H4 (cell line): ENCODE measurements around the gene C1orf210. TPM values are rescaled to one million over a fixed set of nuclear protein-coding genes. Genes with fewer than 3 reads are reported as not detected.

Experiments used
- DNase-seq: peaks from one replicate; pipeline ENCODE4 v3.0.0-alpha.2; 2015; ENCODE audit warnings: low spot score
- total RNA-seq: library from RNA; depleted of rRNA; stranded (reverse); fragments of >200 nt; shearing (Covaris generic); gene quantifications from 2 replicates; pipeline ENCODE4 v1.2.3, GENCODE V29; 2014; rRNA removed

Gene C1orf210
- not detected in 2 replicates for total RNA-seq

DNA sequence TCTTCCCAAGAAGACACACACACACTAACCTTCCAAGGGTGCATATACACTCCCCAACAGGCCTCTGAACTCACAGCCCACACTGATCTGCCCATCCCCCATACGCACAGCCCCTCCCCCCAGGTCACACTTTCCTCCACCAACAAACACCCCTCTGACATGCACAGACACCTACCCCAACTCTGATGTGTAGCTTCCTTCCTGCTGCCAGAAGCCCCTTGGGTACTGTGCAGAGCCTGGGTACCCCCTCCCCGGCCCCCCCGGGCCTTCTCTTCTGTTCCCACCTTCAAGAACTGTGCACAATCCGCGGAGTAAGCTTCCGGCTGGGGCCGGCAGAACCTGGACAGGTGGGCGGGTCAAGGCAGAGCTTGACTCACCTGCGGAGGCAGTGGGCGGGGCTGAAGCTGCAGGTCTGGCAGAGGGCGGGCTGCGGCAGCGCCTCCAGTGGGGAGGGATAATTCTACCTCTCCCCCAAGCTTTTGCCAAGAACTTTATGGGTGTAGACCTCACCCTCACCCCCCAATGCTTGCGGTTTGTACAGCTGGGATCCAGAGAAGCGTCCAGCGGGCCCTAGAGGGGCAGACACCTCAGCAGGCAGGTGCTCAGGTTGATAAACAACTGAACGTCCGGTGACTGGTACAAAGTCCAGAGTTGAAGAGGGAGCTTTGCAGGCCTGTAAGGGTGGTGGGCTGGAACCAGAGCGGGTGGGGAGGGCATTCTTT lies at the start of gene C1orf210:
Gene C1orf210, minus strand, starts transcription at position 313 of the 722 bp plus-strand sequence. CDS start 2,311 bp downstream, outside the sequence.
- no peak for DNase-seq

- no peak for DNase-seq
These were observed 49.2 kb upstream of the C1orf210 start for GRCh38 chr1:43334453-43335205.

- DNase-seq, result no peak
These were observed 46.3 kb upstream of the C1orf210 start for GRCh38 chr1:43331688-43332087.

- peak; percentile 74 for DNase-seq
These were observed 44.8 kb upstream of the C1orf210 start for GRCh38 chr1:43329995-43330751.

DNA sequence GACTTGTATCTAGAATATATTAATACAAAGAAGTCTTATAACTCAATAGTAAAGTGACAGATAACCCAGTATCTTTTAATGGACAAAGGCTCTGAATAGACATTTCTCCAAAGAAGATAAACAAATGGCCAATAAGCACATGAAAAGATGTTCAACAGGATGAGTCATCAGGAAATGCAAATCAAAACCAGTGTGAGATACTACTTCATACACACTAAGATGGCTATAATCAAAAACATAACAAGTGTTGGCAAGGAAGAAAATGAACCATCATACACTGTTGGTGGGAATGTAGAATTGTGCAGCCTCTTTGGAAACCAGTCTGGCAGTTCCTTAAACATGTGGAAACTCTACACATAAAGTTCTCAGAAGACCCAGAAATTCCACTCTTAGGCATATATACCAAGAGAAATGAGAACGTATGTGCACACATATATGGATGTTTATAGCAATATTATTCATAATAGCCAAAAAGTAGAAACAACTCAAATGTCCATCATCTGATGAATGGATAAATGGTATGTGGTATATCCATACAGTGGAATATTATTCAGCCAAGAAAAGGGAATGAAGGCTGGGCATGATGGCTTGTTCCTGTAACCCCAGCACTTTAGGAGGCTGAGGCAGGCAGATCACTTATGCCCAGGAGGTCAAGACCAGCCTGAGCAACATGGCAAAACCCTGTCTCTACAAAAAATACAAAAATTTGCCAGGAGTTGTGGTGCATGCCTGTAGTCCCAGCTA lies 42.3 kb upstream of the C1orf210 start:
- no peak for DNase-seq

DNA sequence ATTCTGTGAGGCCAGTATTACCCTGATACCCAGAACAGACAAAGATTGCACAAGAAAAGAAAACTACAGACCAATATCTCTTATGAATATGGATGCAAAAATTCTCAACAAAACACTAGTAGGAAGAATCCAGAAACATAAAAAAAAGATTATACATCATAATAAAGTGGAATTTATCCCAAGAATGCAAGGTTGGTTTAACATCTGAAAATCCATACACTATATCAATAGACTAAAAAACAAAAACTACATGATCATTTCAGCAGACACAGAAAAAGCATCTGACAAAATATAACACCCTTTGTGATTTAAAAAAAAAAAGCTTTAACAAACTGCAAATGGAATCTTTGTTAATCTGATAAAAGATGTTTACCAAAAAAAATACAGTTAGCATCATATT lies 40.0 kb upstream of the C1orf210 start:
- DNase-seq, result no peak

DNA sequence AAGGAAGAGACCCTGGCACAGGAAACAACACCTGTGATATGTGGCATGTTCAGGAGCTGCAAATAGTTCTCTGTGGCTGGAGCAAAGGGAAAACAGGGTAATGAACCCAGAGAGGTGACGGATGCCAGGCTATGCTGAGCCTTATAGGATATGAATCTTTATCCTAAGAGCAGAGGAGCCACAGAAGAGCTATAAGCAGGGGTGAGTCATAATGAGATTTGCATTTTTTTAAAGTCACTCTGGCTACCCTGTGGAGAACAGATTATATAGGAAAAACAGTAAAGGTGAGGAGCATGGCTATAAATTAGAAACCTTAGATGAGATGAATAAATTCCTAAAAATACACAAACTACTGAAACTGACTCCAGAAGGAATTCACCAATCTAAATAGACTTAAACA lies 39.4 kb upstream of the C1orf210 start:
- no peak for DNase-seq

DNA sequence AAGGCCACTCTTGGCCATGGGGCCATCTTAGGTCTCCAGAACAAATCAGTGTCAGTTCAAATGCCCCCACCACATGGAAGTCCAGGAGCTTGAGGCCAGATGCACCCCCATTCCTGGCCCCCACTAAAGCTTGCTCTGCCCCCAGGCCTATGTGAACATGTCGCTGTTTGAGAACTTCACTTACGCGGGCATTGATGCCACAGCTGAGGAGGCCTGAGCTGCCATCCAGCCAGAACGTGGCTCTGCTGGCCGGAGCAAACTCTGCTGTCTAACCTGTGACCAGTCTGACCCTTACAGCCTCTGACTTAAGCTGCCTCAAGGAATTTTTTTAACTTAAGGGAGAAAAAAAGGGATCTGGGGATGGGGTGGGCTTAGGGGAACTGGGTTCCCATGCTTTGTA lies 37.1 kb upstream of the C1orf210 start:
- no peak for DNase-seq

- no peak for DNase-seq
These were observed 36.0 kb upstream of the C1orf210 start for GRCh38 chr1:43321331-43321891.

GRCh38 chr1:43319766-43320165 lies 34.4 kb upstream of the C1orf210 start:
- no peak for DNase-seq

DNA sequence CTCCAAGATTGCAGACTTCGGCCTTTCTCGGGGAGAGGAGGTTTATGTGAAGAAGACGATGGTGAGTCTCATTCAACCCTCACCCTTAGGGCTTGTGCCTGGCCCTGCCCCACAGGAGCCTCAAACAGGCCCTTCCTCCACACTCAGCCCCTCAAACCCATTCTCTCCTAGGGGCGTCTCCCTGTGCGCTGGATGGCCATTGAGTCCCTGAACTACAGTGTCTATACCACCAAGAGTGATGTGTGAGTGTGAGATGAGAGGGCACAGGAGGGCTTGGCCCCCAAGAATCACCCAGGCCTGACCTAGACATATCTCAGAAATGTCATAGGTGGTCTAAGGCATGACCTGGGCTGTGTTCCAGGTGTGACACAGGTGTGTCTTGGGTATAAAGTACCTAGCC lies 33.9 kb upstream of the C1orf210 start:
- no peak for DNase-seq

DNA sequence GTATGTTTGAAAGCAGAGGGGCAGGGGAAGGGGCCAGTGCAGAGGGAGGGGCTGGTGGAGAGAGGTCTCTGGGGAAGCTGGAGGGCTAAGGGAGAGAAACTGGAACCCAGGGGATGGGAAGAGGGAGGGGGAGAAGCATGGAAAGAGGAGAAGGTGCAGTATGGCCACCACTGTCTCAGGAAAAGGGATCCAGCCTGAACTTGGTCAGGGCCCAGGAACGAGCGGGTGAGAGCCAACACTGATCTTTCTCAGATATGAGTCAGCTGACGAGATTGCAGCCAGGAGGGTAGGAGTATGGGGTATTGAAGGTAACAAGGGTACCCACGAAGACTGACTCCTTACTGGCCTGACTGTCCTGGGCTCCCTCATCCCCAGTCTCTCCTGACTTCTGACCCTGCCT lies 33.5 kb upstream of the C1orf210 start:
- no peak for DNase-seq

DNA sequence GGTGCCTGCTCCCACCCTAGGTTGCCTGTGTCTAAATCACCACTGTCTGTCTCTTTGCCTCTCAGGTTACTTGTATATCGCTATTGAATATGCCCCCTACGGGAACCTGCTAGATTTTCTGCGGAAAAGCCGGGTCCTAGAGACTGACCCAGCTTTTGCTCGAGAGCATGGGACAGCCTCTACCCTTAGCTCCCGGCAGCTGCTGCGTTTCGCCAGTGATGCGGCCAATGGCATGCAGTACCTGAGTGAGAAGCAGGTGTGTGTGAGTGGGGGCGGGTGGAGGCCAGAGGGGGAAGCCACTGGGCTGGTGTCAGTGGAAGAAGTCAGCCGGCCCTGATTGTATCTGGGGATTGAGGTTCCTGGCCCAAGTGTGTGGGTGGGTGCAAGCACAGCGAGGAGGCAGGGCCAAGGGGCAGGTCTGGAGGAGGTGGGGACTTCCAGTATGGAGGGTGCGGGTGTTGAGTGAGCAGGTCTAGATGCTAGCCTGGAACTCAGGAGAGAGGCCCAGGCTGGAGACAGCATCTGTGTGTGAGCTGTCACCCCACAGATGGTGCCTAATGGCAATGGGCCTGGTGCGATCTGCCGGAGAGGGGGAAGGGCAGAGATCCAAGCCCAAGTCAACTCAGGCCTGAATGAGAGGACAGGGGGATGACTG lies 32.6 kb upstream of the C1orf210 start:
- no peak for DNase-seq

GRCh38 chr1:43316738-43317520 lies 31.5 kb upstream of the C1orf210 start:
- DNase-seq, result no peak

DNA sequence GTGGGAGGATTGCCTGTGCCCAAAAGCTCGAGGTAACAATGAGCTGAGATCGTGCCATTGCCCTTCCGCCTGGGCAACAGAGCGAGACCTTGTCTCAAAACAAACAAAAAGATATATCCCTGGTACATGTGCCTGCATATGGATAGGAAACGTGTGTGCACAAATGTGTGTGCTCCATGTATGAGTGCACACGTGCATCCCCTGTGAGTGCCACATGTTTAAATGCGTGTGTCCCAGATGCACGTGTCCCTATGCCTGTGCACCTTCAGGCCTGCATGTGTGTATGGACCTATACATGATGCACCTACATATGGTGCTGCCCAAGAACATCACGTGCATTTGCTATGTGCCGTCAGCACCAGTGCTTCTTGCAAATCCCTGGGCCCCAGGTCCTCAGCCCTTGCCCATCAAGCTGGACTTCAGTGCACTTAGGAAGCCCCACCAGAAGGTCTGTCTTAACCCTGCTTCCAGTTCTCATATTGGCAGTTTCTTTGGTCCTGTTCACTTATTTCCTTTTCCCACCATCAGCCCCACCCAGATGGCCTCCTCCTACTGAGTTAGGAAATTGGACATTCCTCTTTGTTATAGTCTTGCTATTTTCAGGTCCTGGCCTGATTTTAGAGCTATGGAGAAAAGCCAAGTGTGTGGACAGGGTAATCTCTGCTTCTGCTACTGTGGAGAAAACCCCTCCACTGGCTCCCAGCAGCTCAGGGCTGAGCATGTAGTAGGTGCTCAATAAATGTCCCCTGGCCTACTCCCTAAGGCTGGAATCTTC lies 30.8 kb upstream of the C1orf210 start:
- DNase-seq, result no peak

DNA sequence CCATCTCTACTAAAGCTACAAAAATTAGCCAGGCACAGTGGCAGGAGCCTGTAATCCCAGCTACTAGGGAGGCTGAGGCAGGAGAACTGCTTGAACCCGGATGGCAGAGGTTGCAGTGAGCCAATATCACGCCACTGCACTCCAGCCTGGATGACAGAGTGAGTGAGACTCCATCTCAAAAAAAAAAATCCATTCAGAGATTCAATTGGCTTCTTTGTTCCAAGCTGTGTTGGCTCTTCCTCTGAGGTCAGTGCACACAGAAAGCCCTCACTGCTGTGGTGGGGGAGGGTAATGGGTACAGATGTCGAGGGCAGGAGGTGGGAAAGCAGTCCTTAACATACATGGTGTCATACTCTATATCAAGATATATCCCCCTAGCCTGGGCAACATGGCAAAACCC lies 30.1 kb upstream of the C1orf210 start:
- DNase-seq, result no peak

GRCh38 chr1:43314233-43314632 lies 28.9 kb upstream of the C1orf210 start:
- no peak for DNase-seq

DNA sequence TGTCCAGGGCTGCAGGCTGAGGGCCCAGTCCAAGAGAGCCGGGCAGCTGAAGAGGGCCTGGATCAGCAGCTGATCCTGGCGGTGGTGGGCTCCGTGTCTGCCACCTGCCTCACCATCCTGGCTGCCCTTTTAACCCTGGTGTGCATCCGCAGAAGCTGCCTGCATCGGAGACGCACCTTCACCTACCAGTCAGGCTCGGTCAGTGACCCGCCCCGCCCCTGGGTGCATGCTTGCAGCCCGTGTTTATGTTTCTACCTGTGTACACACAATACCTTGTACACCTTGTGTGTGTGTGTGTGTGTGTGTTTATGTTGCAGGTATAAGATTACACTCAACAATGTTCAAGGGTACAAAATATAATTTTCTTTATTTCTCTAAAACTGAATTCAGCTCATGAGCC lies 28.4 kb upstream of the C1orf210 start:
- no peak for DNase-seq
